AG10803 (cell line): ENCODE measurements around the gene PRKRIP1.
"Not testable (repeated sequence)": the region's sequence is repeated elsewhere in the genome, so short reads cannot be mapped to it uniquely, and the experiment has no call there.

Experiments
- DNase-seq: peaks from one replicate; pipeline ENCODE4 v3.0.0; 2010; ENCODE audit warnings: low read depth
- H3K4me3 ChIP-seq: 2 replicates; pipeline ENCODE4 v1.5.1; 2011; ENCODE audit warnings: mild to moderate bottlenecking, low read length, control low read depth
- TF ChIP-seq, protein P1 (sequence below): conservative IDR thresholded peaks from 2 replicates; pipeline ENCODE4 v1.5.1; 2011; ENCODE audit warnings: mild to moderate bottlenecking, low read length, control low read depth, inconsistent platforms

The PRKRIP1 gene, protein sequence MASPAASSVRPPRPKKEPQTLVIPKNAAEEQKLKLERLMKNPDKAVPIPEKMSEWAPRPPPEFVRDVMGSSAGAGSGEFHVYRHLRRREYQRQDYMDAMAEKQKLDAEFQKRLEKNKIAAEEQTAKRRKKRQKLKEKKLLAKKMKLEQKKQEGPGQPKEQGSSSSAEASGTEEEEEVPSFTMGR

DNA sequence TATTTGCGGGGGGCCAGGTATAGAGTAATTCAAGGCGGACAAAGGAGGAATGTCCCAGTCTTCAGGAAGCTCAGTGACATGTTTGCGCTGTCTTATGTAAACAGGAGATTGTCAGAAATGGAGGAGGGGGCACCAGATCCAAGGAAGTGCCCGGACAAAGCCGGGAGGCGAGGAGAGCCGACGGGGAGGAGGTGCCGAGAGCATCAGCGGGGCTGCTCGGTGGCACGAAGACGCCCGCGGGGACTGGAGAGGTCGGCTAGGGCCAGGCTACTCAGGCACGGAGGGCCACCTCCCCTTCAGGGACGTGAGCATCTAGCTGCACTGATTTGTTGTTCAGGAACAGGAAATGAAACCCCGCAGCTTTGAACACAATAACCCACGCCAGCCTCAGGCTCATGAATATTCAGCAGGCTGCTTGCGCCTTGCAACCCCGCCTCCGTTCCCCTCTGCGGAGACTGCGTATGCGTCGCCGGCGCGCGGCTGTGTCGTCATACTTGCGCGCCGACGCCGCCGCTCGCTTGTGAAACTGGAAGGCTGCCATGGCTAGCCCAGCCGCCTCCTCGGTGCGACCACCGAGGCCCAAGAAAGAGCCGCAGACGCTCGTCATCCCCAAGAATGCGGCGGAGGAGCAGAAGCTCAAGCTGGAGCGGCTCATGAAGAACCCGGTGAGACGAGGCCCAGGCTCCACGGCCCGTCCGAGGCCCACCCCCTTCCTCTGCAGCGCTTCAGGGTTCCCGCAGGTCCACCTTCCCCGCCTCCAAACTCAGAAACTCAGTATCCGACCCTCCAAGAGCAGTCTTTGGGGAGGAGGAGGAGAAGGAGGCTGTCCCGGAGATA is at the start of gene PRKRIP1:
PRKRIP1 (plus strand) TSS at position 491 of the 837 bp plus-strand sequence; CDS start at position 540, 49 bp downstream.
- TF ChIP-seq, protein P1, sequence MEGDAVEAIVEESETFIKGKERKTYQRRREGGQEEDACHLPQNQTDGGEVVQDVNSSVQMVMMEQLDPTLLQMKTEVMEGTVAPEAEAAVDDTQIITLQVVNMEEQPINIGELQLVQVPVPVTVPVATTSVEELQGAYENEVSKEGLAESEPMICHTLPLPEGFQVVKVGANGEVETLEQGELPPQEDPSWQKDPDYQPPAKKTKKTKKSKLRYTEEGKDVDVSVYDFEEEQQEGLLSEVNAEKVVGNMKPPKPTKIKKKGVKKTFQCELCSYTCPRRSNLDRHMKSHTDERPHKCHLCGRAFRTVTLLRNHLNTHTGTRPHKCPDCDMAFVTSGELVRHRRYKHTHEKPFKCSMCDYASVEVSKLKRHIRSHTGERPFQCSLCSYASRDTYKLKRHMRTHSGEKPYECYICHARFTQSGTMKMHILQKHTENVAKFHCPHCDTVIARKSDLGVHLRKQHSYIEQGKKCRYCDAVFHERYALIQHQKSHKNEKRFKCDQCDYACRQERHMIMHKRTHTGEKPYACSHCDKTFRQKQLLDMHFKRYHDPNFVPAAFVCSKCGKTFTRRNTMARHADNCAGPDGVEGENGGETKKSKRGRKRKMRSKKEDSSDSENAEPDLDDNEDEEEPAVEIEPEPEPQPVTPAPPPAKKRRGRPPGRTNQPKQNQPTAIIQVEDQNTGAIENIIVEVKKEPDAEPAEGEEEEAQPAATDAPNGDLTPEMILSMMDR, result no peak

DNA sequence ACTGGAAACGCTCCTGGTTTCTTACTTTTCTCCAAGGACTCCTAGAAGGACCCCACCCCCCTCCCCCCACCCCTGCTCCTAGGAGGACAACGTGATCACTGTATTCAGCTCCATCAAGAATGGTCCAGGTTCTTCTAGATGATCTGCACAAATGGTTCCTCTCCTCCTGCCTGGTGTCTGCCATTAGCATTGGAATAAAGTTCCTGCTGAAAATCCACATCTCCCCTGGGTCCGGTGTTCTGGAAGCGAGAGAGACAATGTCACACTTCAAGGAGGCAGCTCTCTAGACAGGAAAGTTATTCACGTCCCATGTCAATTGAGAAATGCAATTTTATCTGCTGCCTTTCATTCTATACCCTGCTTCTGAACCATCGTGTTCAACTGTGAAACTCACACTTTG is 49.2 kb upstream of the PRKRIP1 start:
- DNase-seq, H3K4me3 ChIP-seq: not testable (repeated sequence)

More for the DNA sequence above, at the start of gene PRKRIP1:
- peak; percentile 90 for DNase-seq
- H3K4me3 ChIP-seq, result peak within 1 kb of the TSS; percentile 99

DNA sequence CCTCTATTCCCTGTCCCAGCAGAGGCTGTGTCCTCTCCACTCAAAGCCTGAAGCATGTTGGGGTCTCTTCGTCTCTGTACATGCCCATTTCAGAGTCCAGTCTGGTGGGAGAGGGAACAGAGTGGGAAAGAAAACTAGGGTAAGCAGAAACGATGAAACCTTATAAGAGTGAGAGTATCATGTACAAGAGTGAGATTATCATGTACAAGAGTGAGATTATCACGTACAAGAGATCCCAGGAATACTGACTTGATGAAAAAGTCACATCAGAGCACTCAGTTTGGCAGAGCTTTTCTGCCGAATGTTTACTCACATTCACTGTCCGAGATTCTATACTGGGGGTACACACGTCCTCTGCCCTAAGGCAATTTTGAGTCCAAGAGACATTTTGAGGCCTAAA is 39.8 kb upstream of the PRKRIP1 start, which contains the start of gene SPDYE6:
SPDYE6 (minus strand) TSS at position 101 of the 400 bp plus-strand sequence. CDS start 421 bp downstream, outside the sequence.
- H3K4me3 ChIP-seq, DNase-seq: not testable (repeated sequence)

DNA sequence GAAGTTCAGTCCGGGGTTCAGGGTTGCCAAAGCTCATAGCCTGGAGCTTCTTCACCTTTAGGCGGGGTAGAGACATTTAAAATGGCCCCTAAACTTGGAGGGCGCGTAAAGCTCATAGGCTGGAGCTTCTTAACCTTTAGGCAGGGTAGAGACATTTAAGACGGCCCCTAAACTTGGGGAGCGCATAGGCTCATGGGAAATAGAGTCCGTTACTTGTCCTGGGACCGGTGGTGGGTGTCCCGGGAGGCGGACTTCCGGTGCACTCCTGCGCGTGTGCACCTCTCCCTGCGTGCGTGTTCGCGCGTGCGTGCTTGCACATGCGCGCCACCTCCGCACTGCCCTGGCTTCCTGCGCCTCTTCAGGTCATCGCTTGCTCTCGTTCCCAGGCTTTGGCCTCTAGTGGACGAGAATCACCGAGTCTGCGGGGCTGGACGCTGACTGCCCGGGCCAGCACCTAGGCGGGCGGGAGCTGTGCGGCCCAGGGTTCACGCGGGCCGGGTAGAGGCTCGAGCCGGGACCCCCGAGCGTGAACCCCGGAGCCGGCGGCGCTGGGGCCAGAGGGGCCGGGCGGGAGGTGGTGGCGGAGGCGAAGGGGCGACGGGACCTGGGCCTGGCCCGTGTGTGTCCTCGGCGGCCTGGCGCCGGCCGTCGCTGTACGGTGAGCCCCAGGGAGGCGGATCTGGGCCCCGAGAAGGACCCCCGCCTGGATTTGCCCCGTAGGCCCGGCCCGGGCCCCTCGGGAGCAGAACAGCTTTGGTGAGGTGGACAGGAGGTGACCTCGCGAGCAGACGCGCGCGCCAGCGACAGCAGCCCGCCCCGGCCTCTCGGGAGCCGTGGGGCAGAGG is 32.4 kb upstream of the PRKRIP1 start:
- TF ChIP-seq, protein P1, result peak; percentile 34
- DNase-seq, result peak; percentile 99
- peak overlapping the region; percentile 62 for H3K4me3 ChIP-seq

DNA sequence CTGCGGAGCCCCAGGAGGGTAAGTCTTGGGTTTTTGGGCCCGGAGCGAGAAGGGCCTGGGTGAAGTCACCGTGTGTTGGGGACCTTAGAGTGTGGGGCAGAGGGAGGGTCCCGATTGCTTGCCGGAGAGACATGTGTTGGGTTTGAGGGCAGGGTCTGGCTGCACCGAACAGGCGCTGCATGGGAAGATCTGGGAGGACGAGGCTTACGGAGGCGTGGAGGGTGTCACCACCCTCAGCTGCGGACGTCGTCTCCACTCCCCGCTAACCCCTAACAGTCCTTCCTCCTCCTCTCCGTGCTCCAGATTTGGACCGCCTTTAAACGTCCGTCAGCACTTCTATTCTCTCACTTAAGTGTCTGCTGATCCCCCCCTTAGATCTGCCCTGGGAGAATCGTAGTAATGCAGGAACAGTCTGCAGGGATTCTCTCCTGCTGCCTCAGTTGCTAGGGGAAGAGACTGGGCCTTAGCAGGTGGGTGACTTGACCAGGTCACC is 31.7 kb upstream of the PRKRIP1 start:
- DNase-seq, result not testable (repeated sequence)
- peak overlapping the region; percentile 62 for H3K4me3 ChIP-seq

DNA sequence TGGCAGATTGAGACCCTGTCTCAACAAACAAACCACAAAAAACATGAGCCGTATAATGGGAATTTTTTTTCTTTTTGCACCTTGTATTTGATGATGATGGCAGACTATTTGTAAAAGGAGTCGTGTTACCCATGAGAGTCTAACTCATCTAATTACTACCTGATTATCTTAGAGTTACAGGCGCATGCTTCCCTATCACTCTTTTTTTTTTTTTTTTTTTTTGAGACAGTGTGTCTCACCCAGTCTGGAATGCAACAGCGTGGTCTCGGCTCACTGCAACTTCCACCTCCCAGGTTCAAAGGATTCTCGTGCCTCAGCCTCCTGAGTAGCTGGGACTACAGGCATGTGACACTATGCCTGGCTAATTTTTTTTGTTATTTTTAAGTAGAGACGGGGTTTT is 30.8 kb upstream of the PRKRIP1 start:
- H3K4me3 ChIP-seq, DNase-seq: not testable (repeated sequence)

DNA sequence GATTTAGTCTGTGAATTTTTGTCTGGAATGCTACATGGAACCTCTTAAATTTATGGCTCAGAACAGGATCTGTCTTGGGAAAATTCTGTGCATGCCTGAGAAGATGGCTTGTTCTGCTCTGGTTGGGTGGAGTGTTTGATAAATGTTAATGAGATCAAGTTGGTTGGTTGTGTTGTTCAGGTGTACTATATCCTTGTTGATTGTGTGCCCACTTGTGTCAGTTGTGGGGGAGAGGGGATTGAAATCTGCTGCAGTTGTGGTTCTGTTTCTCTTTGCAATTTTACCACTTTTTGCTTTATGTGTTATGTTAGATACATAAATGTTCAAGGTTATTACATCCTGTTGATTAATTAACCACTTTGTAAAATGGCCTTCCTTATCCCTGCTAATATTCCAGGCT is 26.1 kb upstream of the PRKRIP1 start:
- not testable (repeated sequence) for H3K4me3 ChIP-seq, DNase-seq

DNA sequence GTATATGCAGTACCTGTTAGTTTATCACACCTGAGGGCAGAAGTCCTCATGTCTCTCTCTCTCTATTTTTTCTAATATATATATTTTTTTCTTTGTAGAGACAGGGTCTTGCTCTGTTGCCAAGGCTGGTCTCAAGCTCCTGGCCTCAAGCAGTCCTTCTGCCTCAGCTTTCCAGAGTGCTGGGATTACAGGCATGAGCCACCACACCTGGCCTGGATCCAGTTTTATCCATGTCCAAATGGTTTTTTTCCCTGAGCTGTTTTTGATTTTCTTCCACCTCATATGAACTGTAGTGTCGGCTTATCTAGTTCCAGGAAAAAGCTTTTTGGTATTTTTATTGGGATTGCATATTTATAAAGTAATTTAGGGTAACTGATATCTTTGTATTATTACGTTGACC is 23.4 kb upstream of the PRKRIP1 start:
- not testable (repeated sequence) for H3K4me3 ChIP-seq, DNase-seq

DNA sequence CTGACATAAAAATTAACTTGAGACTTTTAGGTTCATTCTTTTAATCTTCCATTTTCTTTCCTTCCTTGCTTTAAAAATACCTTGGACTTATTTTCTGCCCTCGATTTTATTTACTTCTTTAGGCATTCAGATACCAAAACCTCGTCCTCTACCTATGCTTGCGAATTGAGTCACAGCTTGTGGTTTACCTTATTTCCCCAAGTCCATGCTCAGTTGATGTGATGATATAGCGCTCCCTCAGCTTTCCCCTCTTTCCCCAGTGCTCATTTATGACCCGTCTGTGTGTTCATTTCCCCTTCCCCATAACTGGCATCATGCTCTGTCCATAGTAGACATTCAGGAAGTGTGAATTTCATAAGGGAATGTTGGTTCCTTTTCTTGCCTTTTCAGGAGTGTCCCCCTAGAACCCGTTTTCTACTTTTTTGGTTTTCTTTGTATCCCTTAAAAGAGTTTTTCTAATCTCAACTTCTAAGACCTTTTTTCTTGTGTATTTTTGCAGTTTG is 19.1 kb upstream of the PRKRIP1 start:
- H3K4me3 ChIP-seq, result no peak overlapping the region
- TF ChIP-seq, protein P1, result no peak
- DNase-seq, result no peak

DNA sequence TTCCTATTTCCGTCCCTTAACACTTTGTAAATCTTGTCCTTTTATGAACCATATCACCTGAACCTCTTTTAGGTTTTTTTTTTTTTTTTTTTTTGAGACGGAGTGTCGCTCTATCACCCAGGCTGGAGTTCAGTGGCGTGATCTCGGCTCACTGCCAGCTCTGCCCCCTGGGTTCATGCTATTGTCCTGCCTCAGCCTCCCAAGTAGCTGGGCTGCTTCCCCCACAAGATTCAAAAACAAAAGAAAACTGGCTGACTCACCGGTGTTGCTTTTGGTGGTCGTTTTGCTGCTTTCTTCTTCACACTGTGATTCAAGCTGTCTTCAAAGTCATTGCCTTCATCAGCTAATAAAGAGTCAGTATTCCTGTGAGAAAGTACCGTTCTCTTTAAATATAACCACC is 15.3 kb upstream of the PRKRIP1 start:
- DNase-seq, H3K4me3 ChIP-seq: not testable (repeated sequence)

DNA sequence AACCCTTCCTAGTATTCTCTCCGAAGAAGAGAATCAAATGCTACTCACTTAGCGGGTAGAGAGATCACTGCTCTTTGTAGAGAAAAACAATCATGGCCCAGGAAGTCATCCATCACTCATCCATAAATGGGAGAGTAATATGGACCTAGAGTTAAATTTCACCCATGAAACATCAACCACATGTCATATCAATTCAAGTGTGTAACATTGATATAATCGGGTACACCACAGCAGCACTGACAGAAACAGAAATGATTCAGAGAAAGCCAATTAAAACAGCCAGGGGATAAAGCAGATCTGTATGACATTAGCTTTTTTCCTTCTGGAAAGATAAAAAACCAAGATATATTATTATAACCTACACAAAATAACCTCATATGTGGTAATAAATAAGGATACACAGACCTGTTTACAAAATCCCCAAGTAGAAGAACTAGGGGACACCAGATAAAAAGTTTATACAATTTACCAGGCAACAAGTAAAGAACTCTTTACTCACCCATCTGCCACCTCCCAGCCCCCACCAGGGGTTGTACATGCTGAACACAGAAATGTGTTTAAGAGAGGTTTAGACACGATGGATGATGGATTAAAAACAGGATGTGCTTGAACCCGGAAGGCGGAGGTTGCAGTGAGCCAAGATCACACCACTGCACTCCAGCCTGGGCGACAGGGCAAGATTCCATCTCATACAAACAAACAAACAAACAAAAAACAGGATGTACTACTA is 14.3 kb upstream of the PRKRIP1 start:
- not testable (repeated sequence) for H3K4me3 ChIP-seq, DNase-seq
